HCEC 1CT (cell line): ENCODE measurements around the gene CWC15.
"Not testable (repeated sequence)": the region's sequence is repeated elsewhere in the genome, so short reads cannot be mapped to it uniquely, and the experiment has no call there.

Source experiments
- DNase-seq: peaks from one replicate; pipeline ENCODE4 v3.0.0-alpha.2; 2017

CWC15 gene

GRCh38 chr11:94973099-94973968 is at the start of gene CWC15, which contains the start of gene KDM4D:
Gene CWC15, minus strand, starts transcription at chr11:94973556. Its CDS starts 1,371 bp downstream, at chr11:94972185.
Gene KDM4D, plus strand, starts transcription at chr11:94973709. Its CDS starts 23,664 bp downstream, at chr11:94997373.
- DNase-seq: peak; percentile 94

GRCh38 chr11:95021468-95021867 is 48.1 kb upstream of the CWC15 start:
- not testable (repeated sequence) for DNase-seq

GRCh38 chr11:95016139-95016538 is 42.8 kb upstream of the CWC15 start:
- DNase-seq: no peak

- DNase-seq: no peak
These were observed 40.9 kb upstream of the CWC15 start for GRCh38 chr11:95014184-95014821.

- no peak for DNase-seq
These were observed 38.0 kb upstream of the CWC15 start for GRCh38 chr11:95011376-95011775.

- no peak for DNase-seq
These were observed 32.3 kb upstream of the CWC15 start for GRCh38 chr11:95005642-95006041.

- DNase-seq: no peak
These were observed 30.4 kb upstream of the CWC15 start for GRCh38 chr11:95003716-95004115.

- no peak for DNase-seq
These were observed 24.9 kb upstream of the CWC15 start for GRCh38 chr11:94998285-94998684.

- no peak for DNase-seq
These were observed 24.1 kb upstream of the CWC15 start for GRCh38 chr11:94997437-94997836.

GRCh38 chr11:94993400-94993943 is 20.1 kb upstream of the CWC15 start:
- DNase-seq: no peak

- no peak for DNase-seq
These were observed 15.4 kb upstream of the CWC15 start for GRCh38 chr11:94988748-94989147.

- no peak for DNase-seq
These were observed 14.0 kb upstream of the CWC15 start for GRCh38 chr11:94987378-94987777.

- DNase-seq: no peak
These were observed 2.2 kb upstream of the CWC15 start for GRCh38 chr11:94975599-94975998.

- DNase-seq: no peak
These were observed 822 bp upstream of the CWC15 start for GRCh38 chr11:94974178-94974577.

- DNase-seq: no peak
These were observed 657 bp downstream of the CWC15 start for GRCh38 chr11:94972700-94973098.

GRCh38 chr11:94968334-94968958 is 4.9 kb downstream of the CWC15 start:
- DNase-seq: peak; percentile 79

GRCh38 chr11:94964934-94965333 is 8.4 kb downstream of the CWC15 start:
- no peak for DNase-seq

- DNase-seq: no peak
These were observed 12.1 kb downstream of the CWC15 start for GRCh38 chr11:94961255-94961654.

- DNase-seq: no peak
These were observed 12.9 kb downstream of the CWC15 start for GRCh38 chr11:94960488-94960887.

GRCh38 chr11:94959179-94959578 is 14.2 kb downstream of the CWC15 start:
- DNase-seq: no peak

- peak; percentile 65 for DNase-seq
These were observed 15.1 kb downstream of the CWC15 start for GRCh38 chr11:94958121-94958696.

- DNase-seq: no peak
These were observed 16.4 kb downstream of the CWC15 start for GRCh38 chr11:94956963-94957362.

GRCh38 chr11:94954753-94955152 is 18.6 kb downstream of the CWC15 start:
- no peak for DNase-seq
